Measurements from ENCODE around the gene COMT. TPM values are rescaled to one million over a fixed set of nuclear protein-coding genes. Genes with fewer than 3 reads are reported as not detected.

Gene COMT
- total RNA-seq, 1 donor from 2014 or later, result 240 TPM

GRCh38 chr22:19961201-19961580, 19.6 kb downstream of the COMT start:
- TF ChIP-seq POLR2AphosphoS5 (IDR thresholded peaks at IDR 0.05; ENCODE audit: insufficient read depth in 1 of 2, low read depth in 1 of 2) (no peak), POLR2A (IDR thresholded peaks at IDR 0.05) (no peak), CTCF (IDR thresholded peaks at IDR 0.05) (no peak)
- H3K4me1 ChIP-seq, result peaks cover 49% of the 10 kb centered on the region
- no peak overlapping the region for H3K27ac ChIP-seq
- no peaks in the 10 kb centered on the region for H3K27me3 ChIP-seq
- peaks cover 0 to 27% of the 10 kb centered on the region in 2 donors for H3K36me3 ChIP-seq
- no peak for DNase-seq (ENCODE audit: extremely low spot score in 2 of 2)
- intact Hi-C loops (cut with DNase I), result no loop called here
- H3K4me3 ChIP-seq, result no peak overlapping the region
- H3K9me3 ChIP-seq, result no peaks in the 10 kb centered on the region

GRCh38 chr22:19961868-19962245, 20.3 kb downstream of the COMT start:
- intact Hi-C loops (cut with DNase I), result no loop called here
- TF ChIP-seq CTCF (IDR thresholded peaks at IDR 0.05), result no peak
- no peak for TF ChIP-seq POLR2A (IDR thresholded peaks at IDR 0.05)
- TF ChIP-seq POLR2AphosphoS5 (IDR thresholded peaks at IDR 0.05; ENCODE audit: insufficient read depth in 1 of 2, low read depth in 1 of 2), result no peak
- H3K27ac ChIP-seq, result no peak overlapping the region

GRCh38 chr22:19962246-19962908, 20.8 kb downstream of the COMT start:
- DNase-seq (ENCODE audit: extremely low spot score in 2 of 2), result no peak
- Histone ChIP-seq H3K27ac (peak overlapping the region; percentile 61), H3K27me3 (no peaks in the 10 kb centered on the region), H3K36me3 (peaks cover 0 to 35% of the 10 kb centered on the region in 2 donors), H3K9me3 (no peaks in the 10 kb centered on the region), H3K4me1 (peaks cover 49% of the 10 kb centered on the region), H3K4me3 (peak overlapping the region in 1 of 2 donors; percentile 18)
- intact Hi-C loops (cut with DNase I), result no loop called here
- TF ChIP-seq POLR2AphosphoS5 (IDR thresholded peaks at IDR 0.05; ENCODE audit: insufficient read depth in 1 of 2, low read depth in 1 of 2) (no peak), CTCF (IDR thresholded peaks at IDR 0.05) (peak in 2 of 3 experiments; percentile 16 to 40)

More at GRCh38 chr22:19961868-19962245, 20.3 kb downstream of the COMT start:
- Histone ChIP-seq H3K4me1 (peaks cover 49% of the 10 kb centered on the region), H3K4me3 (no peak overlapping the region), H3K27me3 (no peaks in the 10 kb centered on the region), H3K9me3 (no peaks in the 10 kb centered on the region), H3K36me3 (peaks cover 0 to 31% of the 10 kb centered on the region in 2 donors)
- DNase-seq (ENCODE audit: extremely low spot score in 2 of 2), result no peak

- Histone ChIP-seq H3K27ac (peak overlapping the region; percentile 61), H3K27me3 (no peaks in the 10 kb centered on the region), H3K4me3 (peak overlapping the region in 1 of 2 donors; percentile 29), H3K36me3 (peaks cover 0 to 43% of the 10 kb centered on the region in 2 donors), H3K9me3 (no peaks in the 10 kb centered on the region), H3K4me1 (peaks cover 49% of the 10 kb centered on the region)
- DNase-seq (ENCODE audit: extremely low spot score in 2 of 2), result no peak
- intact Hi-C loops (cut with DNase I), result no loop called here
- TF ChIP-seq POLR2AphosphoS5 (IDR thresholded peaks at IDR 0.05; ENCODE audit: insufficient read depth in 1 of 2, low read depth in 1 of 2) (peak; percentile 49 to 70), POLR2A (IDR thresholded peaks at IDR 0.05) (no peak)
Observed at GRCh38 chr22:19962909-19963806, 21.6 kb downstream of the COMT start.

- Histone ChIP-seq H3K27me3 (no peaks in the 10 kb centered on the region), H3K9me3 (no peaks in the 10 kb centered on the region), H3K4me3 (peak overlapping the region in 1 of 2 donors; percentile 29), H3K27ac (no peak overlapping the region), H3K36me3 (peaks cover 0 to 52% of the 10 kb centered on the region in 2 donors), H3K4me1 (peaks cover 44% of the 10 kb centered on the region)
- no peak for DNase-seq (ENCODE audit: extremely low spot score in 2 of 2)
- intact Hi-C loops (cut with DNase I), result no loop called here
- TF ChIP-seq POLR2A (IDR thresholded peaks at IDR 0.05), result no peak
- TF ChIP-seq POLR2AphosphoS5 (IDR thresholded peaks at IDR 0.05; ENCODE audit: insufficient read depth in 1 of 2, low read depth in 1 of 2), result no peak
- TF ChIP-seq CTCF (IDR thresholded peaks at IDR 0.05), result no peak
Observed at GRCh38 chr22:19963863-19964642, 22.5 kb downstream of the COMT start.
